GM10266 (cell line): ENCODE measurements around the gene TMC1.

Experiments used
- DNase-seq: peaks from one replicate; pipeline ENCODE4 v3.0.0; 2012; ENCODE audit errors: extremely low spot score
- TF ChIP-seq, protein P1 (sequence below): IDR thresholded peaks from 2 replicates; pipeline ENCODE4 v1.5.1; 2012; ENCODE audit warnings: mild to moderate bottlenecking, low read depth; ENCODE audit not compliant: control insufficient read depth, insufficient read depth; ENCODE audit errors: missing control alignments

The TMC1 gene

DNA sequence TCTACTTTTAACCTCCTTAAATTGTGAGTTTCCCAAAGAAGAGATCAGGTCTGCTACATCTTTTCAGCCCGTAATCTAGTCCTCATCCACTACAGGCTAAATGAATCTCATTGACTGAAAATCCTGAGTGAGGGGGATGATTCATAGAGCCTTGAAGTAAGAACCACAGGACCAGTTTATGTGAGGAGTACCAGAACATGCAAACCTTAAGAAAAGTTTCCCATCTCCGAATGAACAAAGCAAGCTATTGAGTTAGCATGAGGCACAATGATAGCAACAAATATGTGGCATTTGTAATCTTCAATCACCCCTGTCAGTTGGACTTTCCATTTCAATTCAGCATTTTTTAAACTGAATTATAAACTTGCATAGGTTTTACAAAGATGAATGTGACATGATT is 234.4 kb downstream of the TMC1 start:
- TF ChIP-seq, protein P1, sequence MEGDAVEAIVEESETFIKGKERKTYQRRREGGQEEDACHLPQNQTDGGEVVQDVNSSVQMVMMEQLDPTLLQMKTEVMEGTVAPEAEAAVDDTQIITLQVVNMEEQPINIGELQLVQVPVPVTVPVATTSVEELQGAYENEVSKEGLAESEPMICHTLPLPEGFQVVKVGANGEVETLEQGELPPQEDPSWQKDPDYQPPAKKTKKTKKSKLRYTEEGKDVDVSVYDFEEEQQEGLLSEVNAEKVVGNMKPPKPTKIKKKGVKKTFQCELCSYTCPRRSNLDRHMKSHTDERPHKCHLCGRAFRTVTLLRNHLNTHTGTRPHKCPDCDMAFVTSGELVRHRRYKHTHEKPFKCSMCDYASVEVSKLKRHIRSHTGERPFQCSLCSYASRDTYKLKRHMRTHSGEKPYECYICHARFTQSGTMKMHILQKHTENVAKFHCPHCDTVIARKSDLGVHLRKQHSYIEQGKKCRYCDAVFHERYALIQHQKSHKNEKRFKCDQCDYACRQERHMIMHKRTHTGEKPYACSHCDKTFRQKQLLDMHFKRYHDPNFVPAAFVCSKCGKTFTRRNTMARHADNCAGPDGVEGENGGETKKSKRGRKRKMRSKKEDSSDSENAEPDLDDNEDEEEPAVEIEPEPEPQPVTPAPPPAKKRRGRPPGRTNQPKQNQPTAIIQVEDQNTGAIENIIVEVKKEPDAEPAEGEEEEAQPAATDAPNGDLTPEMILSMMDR = no peak
- no peak for DNase-seq

DNA sequence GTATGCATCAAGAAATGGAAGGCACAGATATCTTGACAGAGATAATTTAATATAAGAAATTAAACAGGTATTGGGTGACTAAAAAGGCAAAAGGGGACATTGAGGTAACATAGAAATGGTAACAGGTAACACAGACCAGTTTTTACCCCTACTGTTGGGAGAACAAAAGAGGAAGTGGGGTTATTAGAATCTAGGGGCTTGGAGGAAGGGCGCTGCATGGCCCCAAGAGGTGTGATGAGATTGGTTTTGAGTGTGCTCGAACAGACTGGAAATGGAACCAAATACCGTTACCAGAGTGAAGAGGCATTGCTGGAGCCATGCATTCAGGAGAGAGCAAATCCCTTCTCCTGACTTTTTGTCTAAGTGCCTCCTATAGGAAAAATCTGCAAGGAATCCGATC is 237.5 kb downstream of the TMC1 start:
- TF ChIP-seq, protein P1 = no peak

DNA sequence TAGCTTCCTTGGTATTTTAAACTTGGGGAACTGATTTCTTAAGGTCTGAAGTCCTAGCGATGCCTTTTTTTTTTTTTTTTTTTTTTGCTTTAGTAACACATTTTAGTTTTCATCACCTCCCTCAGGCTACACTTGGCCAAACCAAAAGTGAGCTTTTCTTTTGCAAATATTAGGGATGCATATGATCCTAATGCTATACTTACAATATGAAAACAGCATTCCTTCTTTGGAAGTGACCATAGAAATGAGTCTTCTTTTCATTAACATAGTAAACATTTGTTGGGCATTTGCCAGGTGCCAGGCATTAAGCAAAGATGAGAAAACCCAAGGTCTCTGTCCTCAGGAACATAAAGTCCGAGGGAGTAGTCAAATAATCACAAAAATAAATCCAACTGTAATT is 241.6 kb downstream of the TMC1 start:
- TF ChIP-seq, protein P1 = no peak
- DNase-seq = no peak

More for the DNA sequence above, 237.5 kb downstream of the TMC1 start:
- DNase-seq = no peak

DNA sequence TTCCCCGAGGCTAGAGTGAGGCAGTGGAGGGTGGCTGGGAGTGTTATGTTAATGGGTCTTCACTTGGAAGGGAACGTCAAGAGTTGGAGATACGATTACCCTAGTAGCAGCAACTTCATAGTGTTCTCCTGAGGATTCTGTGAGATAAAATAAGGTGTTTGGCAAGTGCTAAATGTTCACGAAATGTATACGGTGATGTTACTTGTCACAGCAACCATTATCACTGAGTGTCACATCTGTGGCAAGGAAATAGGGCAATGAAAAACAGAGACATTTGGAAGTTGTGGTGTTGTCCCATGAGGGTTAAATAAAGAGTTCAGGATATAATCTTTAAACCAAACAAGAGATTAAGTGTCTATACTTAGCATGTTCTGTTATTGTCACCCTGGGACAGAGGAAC is 248.1 kb downstream of the TMC1 start:
- no peak for DNase-seq
- TF ChIP-seq, protein P1 = no peak

DNA sequence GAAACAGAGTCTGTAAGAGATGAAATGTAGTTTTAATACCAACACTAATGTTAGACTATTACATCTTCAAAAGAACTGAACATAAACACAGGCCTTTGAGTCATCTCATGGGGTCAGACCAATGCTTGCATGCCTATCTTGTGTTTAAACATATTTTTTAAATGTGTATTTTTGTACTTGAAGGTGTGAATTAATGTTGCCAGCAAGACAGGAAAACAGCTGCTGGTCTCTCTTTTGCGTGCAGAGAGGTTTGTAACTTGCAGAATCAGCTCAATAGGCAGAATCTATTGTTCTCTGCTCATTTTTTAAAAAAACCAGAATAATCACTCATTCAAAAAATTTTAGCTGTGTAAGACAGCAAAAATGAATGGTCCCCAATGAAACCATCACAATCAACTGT is 251.3 kb downstream of the TMC1 start:
- TF ChIP-seq, protein P1 = no peak
- DNase-seq = no peak

DNA sequence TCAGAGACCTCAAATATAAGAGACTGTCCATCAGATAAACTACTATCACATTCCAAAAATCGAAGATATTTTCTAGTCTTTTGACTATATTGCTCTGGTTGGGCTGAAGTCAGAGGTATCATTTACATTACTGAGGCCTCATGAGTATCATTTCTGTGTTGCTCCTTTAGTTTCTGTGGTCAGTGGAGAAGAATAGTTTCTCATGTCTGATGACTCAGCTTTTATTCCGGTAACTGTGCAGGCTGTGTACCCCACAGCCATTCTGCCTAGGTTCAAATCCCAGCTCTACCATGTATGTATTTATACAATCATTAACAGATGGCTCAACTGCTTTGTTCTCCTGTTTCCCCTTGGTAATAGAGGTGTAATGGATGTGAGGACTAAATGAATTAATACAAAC is 252.2 kb downstream of the TMC1 start:
- TF ChIP-seq, protein P1 = no peak
- no peak for DNase-seq

DNA sequence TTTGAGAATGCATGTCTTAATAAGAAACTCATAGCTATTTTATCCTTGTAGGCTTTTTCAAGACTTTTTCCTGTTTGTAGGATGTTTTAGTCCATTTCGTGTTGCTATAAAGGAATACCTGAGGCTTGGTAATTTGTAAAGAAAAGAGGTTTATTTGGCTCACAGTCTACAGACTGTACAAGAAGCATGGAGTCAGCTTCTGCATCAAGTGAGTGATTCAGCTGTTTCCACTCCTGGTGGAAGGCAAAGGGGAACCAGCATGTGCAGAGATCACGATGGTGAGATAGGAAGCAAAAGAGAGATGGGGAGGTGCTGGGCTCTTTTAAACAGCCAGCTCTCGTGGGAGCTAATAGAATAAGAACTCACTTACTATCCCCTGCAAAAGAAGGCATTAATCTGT is 254.2 kb downstream of the TMC1 start:
- no peak for DNase-seq
- TF ChIP-seq, protein P1 = no peak
